Common myeloid progenitor, CD34-positive (primary cell): ENCODE measurements around the gene DCLK1.
A peak's percentile ranks its signal among the peaks of the same experiment; 100 is the strongest.

ENCODE experiments used
- CTCF ChIA-PET: fragments of 350-600 bp; sonication (Branson Sonifier 250); formaldehyde crosslinking; loops from one replicate; lab custom pipeline; 2021; ENCODE audit warnings: antibody characterized with exemption; lab: Charles Lee
- POLR2A ChIA-PET: fragments of 350-600 bp; sonication (Branson Sonifier 250); formaldehyde crosslinking; loops from one replicate; lab custom pipeline; 2021; ENCODE audit warnings: antibody characterized with exemption; lab: Charles Lee
- DNase-seq, 3 donors: peaks; one replicate each; pipeline versions ENCODE4 v3.0.0 to v3.0.0-alpha.2; 2013
- H3K27ac ChIP-seq, 2 experiments: 1 replicate in 1 of 2; 2 replicates in 1 of 2; pipeline ENCODE4 v1.7.0; 2013; ENCODE audit warnings: inconsistent platforms in 2 of 2, low read length in 2 of 2, mild to moderate bottlenecking in 2 of 2, low read depth in 1 of 2, moderate library complexity in 1 of 2; ENCODE audit not compliant: severe bottlenecking in 2 of 2, insufficient read depth in 1 of 2, poor library complexity in 1 of 2
- H3K27me3 ChIP-seq, 5 experiments: replicated peaks in 2 of 5; 1 replicate in 3 of 5; 2 replicates in 2 of 5; pipeline versions ENCODE4 v1.6.1 to v1.7.0; 2013; ENCODE audit warnings: low read length in 4 of 5, mild to moderate bottlenecking in 2 of 5, moderate library complexity in 2 of 5, inconsistent platforms in 1 of 5; ENCODE audit not compliant: insufficient read depth in 5 of 5, control insufficient read depth in 4 of 5
- H3K36me3 ChIP-seq, 4 experiments: 1 replicate in 2 of 4; 2 replicates in 2 of 4; pipeline versions ENCODE4 v1.6.1 to v1.7.0; 2013; ENCODE audit warnings: low read length in 3 of 4, control low read depth in 1 of 4, mild to moderate bottlenecking in 1 of 4; ENCODE audit not compliant: control insufficient read depth in 4 of 4, insufficient read depth in 4 of 4
- H3K4me1 ChIP-seq, 4 experiments: 1 replicate in 3 of 4; 2 replicates in 1 of 4; pipeline versions ENCODE4 v1.6.1 to v1.7.1; 2013; ENCODE audit warnings: low read length in 3 of 4, mild to moderate bottlenecking in 3 of 4, control low read depth in 1 of 4, inconsistent platforms in 1 of 4, moderate library complexity in 1 of 4; ENCODE audit not compliant: control insufficient read depth in 4 of 4, insufficient read depth in 4 of 4; ENCODE audit errors: control extremely low read depth in 1 of 4
- H3K4me3 ChIP-seq, 7 experiments: 1 replicate in 4 of 7; 2 replicates in 3 of 7; pipeline versions ENCODE4 v1.5.1 to v1.7.0; 2013; ENCODE audit warnings: mild to moderate bottlenecking in 7 of 7, low read length in 6 of 7, moderate library complexity in 6 of 7, inconsistent platforms in 2 of 7, low read depth in 2 of 7, control low read depth in 1 of 7; ENCODE audit not compliant: insufficient read depth in 4 of 7, control insufficient read depth in 1 of 7; ENCODE audit errors: extremely low read depth in 1 of 7
- H3K9me3 ChIP-seq, 5 experiments: 1 replicate in 4 of 5; 2 replicates in 1 of 5; pipeline versions ENCODE4 v1.6.1 to v1.7.1; 2013; ENCODE audit warnings: low read length in 4 of 5, mild to moderate bottlenecking in 2 of 5, inconsistent platforms in 1 of 5, low read depth in 1 of 5, moderate library complexity in 1 of 5; ENCODE audit not compliant: control insufficient read depth in 4 of 5, insufficient read depth in 2 of 5; ENCODE audit errors: control extremely low read depth in 1 of 5
- WGBS: methylation state at CpG from one replicate; pipeline ENCODE4 v1.1.5; 2013; ENCODE audit not compliant: insufficient coverage; 5-methylcytosine and 5-hydroxymethylcytosine counted together

Gene DCLK1

DNA sequence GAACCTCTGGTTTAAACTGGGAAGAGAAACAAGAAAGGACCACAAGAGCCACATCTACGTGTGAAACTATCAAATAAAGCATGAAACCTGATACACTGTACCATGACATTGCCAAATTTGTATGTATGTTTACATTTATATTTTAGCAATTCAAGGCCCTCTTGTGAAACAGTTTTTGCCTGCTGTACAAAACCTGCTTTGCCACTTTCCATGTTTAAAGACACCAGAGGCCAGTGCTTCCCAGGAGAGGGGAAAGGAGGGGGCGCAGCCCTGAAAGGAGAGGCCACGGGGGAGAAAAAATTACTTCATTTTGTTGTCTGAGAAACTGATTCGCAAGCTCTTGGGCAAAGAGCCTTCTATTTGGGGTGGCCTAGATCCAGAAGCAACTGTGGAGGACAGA, 124.8 kb downstream of the DCLK1 start:
- CTCF ChIA-PET: no interaction called here
- Histone ChIP-seq H3K4me3 (no peak overlapping the region), H3K27me3 (no peaks in the 10 kb centered on the region), H3K9me3 (no peaks in the 10 kb centered on the region), H3K27ac (no peak overlapping the region), H3K36me3 (no peaks in the 10 kb centered on the region), H3K4me1 (no peaks in the 10 kb centered on the region)
- POLR2A ChIA-PET: no interaction called here
- no peak for DNase-seq
- WGBS: 90% methylated on average over 2 of the region's 4 CpGs

DNA sequence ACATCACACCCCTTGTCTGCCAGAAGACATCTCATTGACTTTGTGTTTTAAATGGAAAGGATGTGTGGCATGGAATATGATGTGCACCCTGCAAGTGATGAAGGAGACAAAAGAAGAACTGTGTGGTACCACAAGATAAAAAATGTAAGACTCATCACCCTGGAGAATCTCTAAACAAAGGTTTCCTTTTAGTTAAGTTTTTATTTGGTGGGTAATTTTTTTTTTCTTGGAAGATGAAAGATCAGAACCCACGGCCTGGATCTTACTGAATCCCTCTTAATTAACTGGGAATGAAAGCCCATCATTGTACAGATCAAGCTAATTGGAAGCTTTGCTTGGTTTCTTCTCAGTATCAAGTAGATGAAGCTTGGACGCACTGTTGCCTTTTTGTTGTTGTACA, 129.6 kb downstream of the DCLK1 start:
- Histone ChIP-seq H3K27ac (no peak overlapping the region), H3K27me3 (no peaks in the 10 kb centered on the region), H3K9me3 (no peaks in the 10 kb centered on the region), H3K4me3 (no peak overlapping the region), H3K36me3 (no peaks in the 10 kb centered on the region), H3K4me1 (no peaks in the 10 kb centered on the region)
- DNase-seq: no peak
- ChIA-PET POLR2A (no interaction called here), CTCF (no interaction called here)
- WGBS: 83% methylated on average over 1 of the region's 2 CpGs

DNA sequence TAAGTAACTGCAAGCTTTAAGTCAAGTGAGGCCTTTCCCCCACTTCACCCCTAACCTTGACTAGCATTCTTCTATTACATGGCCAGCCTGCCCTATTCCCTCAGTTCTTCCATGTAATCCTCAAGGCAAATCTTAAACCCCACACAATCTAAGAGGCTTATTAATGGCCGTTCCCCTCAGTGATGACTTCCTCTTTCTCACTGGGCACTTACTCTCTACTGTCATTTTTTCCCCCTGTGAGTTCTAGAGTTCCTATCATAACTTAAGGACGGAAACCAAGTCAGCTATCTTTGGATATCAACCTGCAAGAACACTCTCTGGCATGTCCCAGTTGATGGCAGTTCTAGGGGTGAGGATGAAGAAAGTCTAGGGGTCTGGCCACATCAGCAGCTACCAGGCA, 131.2 kb downstream of the DCLK1 start:
- 58% methylated on average over 2 of the region's 2 CpGs for WGBS
- Histone ChIP-seq H3K4me3 (no peak overlapping the region), H3K9me3 (no peaks in the 10 kb centered on the region), H3K27ac (no peak overlapping the region), H3K36me3 (no peaks in the 10 kb centered on the region), H3K27me3 (no peaks in the 10 kb centered on the region), H3K4me1 (no peaks in the 10 kb centered on the region)
- DNase-seq: no peak
- ChIA-PET CTCF (no interaction called here), POLR2A (no interaction called here)

DNA sequence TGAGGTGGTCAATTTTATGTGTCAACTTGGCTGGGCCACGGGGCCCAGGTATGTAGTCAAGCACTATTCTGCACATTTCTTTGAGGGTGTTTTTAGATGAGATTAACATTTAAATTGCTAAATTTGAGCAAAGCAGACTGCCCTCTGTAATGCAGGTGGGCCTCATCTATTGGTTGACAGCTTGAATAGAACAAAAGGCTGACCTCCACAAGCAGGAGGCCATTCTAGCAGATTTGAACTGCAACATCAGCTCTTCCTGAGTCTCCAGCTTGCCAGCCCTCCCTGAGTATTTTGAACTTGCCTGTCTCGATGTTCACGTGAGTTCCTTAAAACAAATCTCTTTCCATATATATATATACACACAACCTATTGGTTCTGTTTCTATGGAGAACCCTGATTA, 134.8 kb downstream of the DCLK1 start:
- H3K9me3 ChIP-seq: no peaks in the 10 kb centered on the region
- peaks cover 0 to 3% (median 0%) of the 10 kb centered on the region in 5 experiments for H3K27me3 ChIP-seq
- CTCF ChIA-PET: no interaction called here
- no peaks in the 10 kb centered on the region for H3K4me1 ChIP-seq
- POLR2A ChIA-PET: no interaction called here
- 100% methylated on average over 1 of the region's 3 CpGs for WGBS
- no peak for DNase-seq
- no peak overlapping the region for H3K27ac ChIP-seq
- no peak overlapping the region for H3K4me3 ChIP-seq
- no peaks in the 10 kb centered on the region for H3K36me3 ChIP-seq

DNA sequence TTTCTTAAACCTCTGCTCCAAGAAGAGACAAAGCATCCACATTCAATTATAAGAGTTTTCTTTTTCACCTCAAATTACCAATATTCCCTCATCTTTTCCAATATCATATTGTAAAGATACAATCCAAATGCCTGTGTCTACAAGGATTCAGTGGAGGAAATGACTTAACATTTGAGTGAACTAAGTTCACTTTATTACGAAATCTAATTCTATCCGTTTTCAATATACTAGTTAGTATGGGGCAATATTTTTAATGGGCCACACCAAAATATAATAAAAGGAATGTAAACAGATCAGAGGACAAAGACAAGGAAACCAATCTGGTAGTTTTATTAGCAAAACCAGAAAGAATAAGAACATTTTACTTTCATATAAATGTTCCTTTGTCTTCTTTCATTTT, 136.0 kb downstream of the DCLK1 start:
- Histone ChIP-seq H3K4me1 (no peaks in the 10 kb centered on the region), H3K27me3 (peaks cover 0 to 3% (median 0%) of the 10 kb centered on the region in 5 experiments), H3K9me3 (no peaks in the 10 kb centered on the region), H3K36me3 (no peaks in the 10 kb centered on the region), H3K27ac (no peak overlapping the region), H3K4me3 (no peak overlapping the region)
- CTCF ChIA-PET: no interaction called here
- WGBS: no CpG with 5 or more reads among the region's 2 CpGs
- POLR2A ChIA-PET: no interaction called here
- no peak for DNase-seq

- WGBS: 72% methylated on average over 5 of the region's 6 CpGs
- POLR2A ChIA-PET: no interaction called here
Measured at GRCh38 chr13:35994131-35994966, 136.8 kb downstream of the DCLK1 start.

GRCh38 chr13:35993686-35994085, 137.5 kb downstream of the DCLK1 start:
- CTCF ChIA-PET: no interaction called here
- POLR2A ChIA-PET: no interaction called here

More at GRCh38 chr13:35994131-35994966, 136.8 kb downstream of the DCLK1 start:
- CTCF ChIA-PET: no interaction called here
- Histone ChIP-seq H3K27ac (no peak overlapping the region), H3K27me3 (peaks cover 0 to 3% (median 0%) of the 10 kb centered on the region in 5 experiments), H3K9me3 (no peaks in the 10 kb centered on the region), H3K4me1 (no peaks in the 10 kb centered on the region), H3K4me3 (no peak overlapping the region), H3K36me3 (no peaks in the 10 kb centered on the region)
- DNase-seq: peak in 1 of 3 donors; percentile 4

More at GRCh38 chr13:35993686-35994085, 137.5 kb downstream of the DCLK1 start:
- Histone ChIP-seq H3K27ac (no peak overlapping the region), H3K4me3 (no peak overlapping the region), H3K9me3 (no peaks in the 10 kb centered on the region), H3K27me3 (peaks cover 0 to 3% (median 0%) of the 10 kb centered on the region in 5 experiments), H3K4me1 (no peaks in the 10 kb centered on the region), H3K36me3 (no peaks in the 10 kb centered on the region)
- no peak for DNase-seq
- WGBS: no CpG with 5 or more reads among the region's 1 CpG
